ENCODE measurements around the gene ZNF322. TPM values are rescaled to one million over a fixed set of nuclear protein-coding genes. Genes with fewer than 3 reads are reported as not detected.

ZNF322 gene
- total RNA-seq, 1 donor from 2014 or later, result 35.0 TPM

- no peak for TF ChIP-seq CTCF (IDR thresholded peaks at IDR 0.05; ENCODE audit: unreplicated experiment)
- no peaks in the 10 kb centered on the region for H3K27me3 Mint-ChIP-seq (ENCODE audit: unreplicated experiment)
- H3K9me3 Mint-ChIP-seq (ENCODE audit: unreplicated experiment), result no peaks in the 10 kb centered on the region
- H3K4me3 Mint-ChIP-seq (ENCODE audit: unreplicated experiment), result no peak within 1 kb of the TSS
- DNase-seq (ENCODE audit: low spot score), result peak; percentile 96
- peaks cover 5% of the 10 kb centered on the region for H3K4me1 Mint-ChIP-seq (ENCODE audit: unreplicated experiment)
- H3K27ac Mint-ChIP-seq (ENCODE audit: unreplicated experiment), result no peak within 1 kb of the TSS
- peaks cover 10% of the 10 kb centered on the region for H3K36me3 Mint-ChIP-seq (ENCODE audit: low read depth, unreplicated experiment)
Measured at GRCh38 chr6:26596579-26597388, 62.8 kb downstream of the ZNF322 start, which contains the start of gene ABT1. Gene ABT1 (plus strand): TSS chr6:26596953. CDS start chr6:26596983, 30 bp downstream.

- no peaks in the 10 kb centered on the region for H3K9me3 Mint-ChIP-seq (ENCODE audit: unreplicated experiment)
- TF ChIP-seq CTCF (IDR thresholded peaks at IDR 0.05; ENCODE audit: unreplicated experiment), result peak; percentile 99
- H3K36me3 Mint-ChIP-seq (ENCODE audit: low read depth, unreplicated experiment), result peaks cover 10% of the 10 kb centered on the region
- H3K4me3 Mint-ChIP-seq (ENCODE audit: unreplicated experiment), result no peak overlapping the region
- DNase-seq (ENCODE audit: low spot score), result peak; percentile 97
- H3K4me1 Mint-ChIP-seq (ENCODE audit: unreplicated experiment), result peaks cover 5% of the 10 kb centered on the region
- H3K27ac Mint-ChIP-seq (ENCODE audit: unreplicated experiment), result no peak overlapping the region
- no peaks in the 10 kb centered on the region for H3K27me3 Mint-ChIP-seq (ENCODE audit: unreplicated experiment)
Measured at GRCh38 chr6:26595669-26596269, 63.8 kb downstream of the ZNF322 start.

- peaks cover 5% of the 10 kb centered on the region for H3K4me1 Mint-ChIP-seq (ENCODE audit: unreplicated experiment)
- peaks cover 10% of the 10 kb centered on the region for H3K36me3 Mint-ChIP-seq (ENCODE audit: low read depth, unreplicated experiment)
- no peaks in the 10 kb centered on the region for H3K9me3 Mint-ChIP-seq (ENCODE audit: unreplicated experiment)
- no peak for TF ChIP-seq CTCF (IDR thresholded peaks at IDR 0.05; ENCODE audit: unreplicated experiment)
- H3K4me3 Mint-ChIP-seq (ENCODE audit: unreplicated experiment), result peak overlapping the region; percentile 37
- H3K27ac Mint-ChIP-seq (ENCODE audit: unreplicated experiment), result no peak overlapping the region
- no peaks in the 10 kb centered on the region for H3K27me3 Mint-ChIP-seq (ENCODE audit: unreplicated experiment)
- no peak for DNase-seq (ENCODE audit: low spot score)
Measured at GRCh38 chr6:26594730-26595632, 64.6 kb downstream of the ZNF322 start.

- no peaks in the 10 kb centered on the region for H3K27me3 Mint-ChIP-seq (ENCODE audit: unreplicated experiment)
- peaks cover 6% of the 10 kb centered on the region for H3K36me3 Mint-ChIP-seq (ENCODE audit: low read depth, unreplicated experiment)
- H3K4me1 Mint-ChIP-seq (ENCODE audit: unreplicated experiment), result peaks cover 5% of the 10 kb centered on the region
- no peak for DNase-seq (ENCODE audit: low spot score)
- H3K27ac Mint-ChIP-seq (ENCODE audit: unreplicated experiment), result no peak overlapping the region
- H3K9me3 Mint-ChIP-seq (ENCODE audit: unreplicated experiment), result no peaks in the 10 kb centered on the region
- no peak overlapping the region for H3K4me3 Mint-ChIP-seq (ENCODE audit: unreplicated experiment)
- no peak for TF ChIP-seq CTCF (IDR thresholded peaks at IDR 0.05; ENCODE audit: unreplicated experiment)
Measured at GRCh38 chr6:26594131-26594498, 65.4 kb downstream of the ZNF322 start.
